Muscle of leg (tissue), 11 donors: Measurements from ENCODE around the gene SFT2D3. TPM values are rescaled to one million over a fixed set of nuclear protein-coding genes. Genes with fewer than 3 reads are reported as not detected.
"Not testable (repeated sequence)": the region's sequence is repeated elsewhere in the genome, so short reads cannot be mapped to it uniquely, and the experiment has no call there.

Experiments used
- DNase-seq: peaks from one replicate; pipeline ENCODE4 v3.0.0; 2013
- H3K27ac ChIP-seq: one replicate; pipeline ENCODE4 v1.5.1; 2013; ENCODE audit warnings: mild to moderate bottlenecking, low read length, control low read depth
- H3K27me3 ChIP-seq: one replicate; pipeline ENCODE4 v1.6.1; 2013; ENCODE audit warnings: low read length; ENCODE audit not compliant: control insufficient read depth, insufficient read depth
- H3K36me3 ChIP-seq: one replicate; pipeline ENCODE4 v1.6.1; 2013; ENCODE audit warnings: low read length; ENCODE audit not compliant: control insufficient read depth, insufficient read depth
- H3K4me1 ChIP-seq: one replicate; pipeline ENCODE4 v1.6.1; 2013; ENCODE audit warnings: low read length; ENCODE audit not compliant: control insufficient read depth, insufficient read depth
- H3K4me3 ChIP-seq: one replicate; pipeline ENCODE4 v1.5.1; 2013; ENCODE audit warnings: low read length, control low read depth
- H3K9me3 ChIP-seq: replicated peaks from 2 replicates; pipeline ENCODE4 v1.6.1; 2013; ENCODE audit warnings: low read depth, low read length; ENCODE audit not compliant: control insufficient read depth
- WGBS: methylation state at CpG from one replicate; pipeline ENCODE4 v1.1.5; 2013; ENCODE audit warnings: missing lambda C conversion rate; ENCODE audit not compliant: insufficient coverage; 5-methylcytosine and 5-hydroxymethylcytosine counted together
- polyA plus RNA-seq, 8 donors: library from polyadenylated mRNA; unstranded; fragments of 120-200 nt; gene quantifications; one replicate each; pipeline versions ENCODE4 v1.2.1 to v1.2.3, GENCODE V29; 2013; ENCODE audit warnings: inconsistent platforms in 1 of 8, low replicate concordance in 1 of 8; ENCODE audit not compliant: insufficient read length in 8 of 8, insufficient read depth in 1 of 8
- total RNA-seq: library from RNA; stranded (reverse); fragments of 120-200 nt; gene quantifications from one replicate; pipeline ENCODE4 v1.2.4, GENCODE V29; 2013

SFT2D3 gene
- total and polyA plus RNA-seq, 9 donors: 0.57 to 6.4 (median 0.61) TPM; not detected in 6

DNA sequence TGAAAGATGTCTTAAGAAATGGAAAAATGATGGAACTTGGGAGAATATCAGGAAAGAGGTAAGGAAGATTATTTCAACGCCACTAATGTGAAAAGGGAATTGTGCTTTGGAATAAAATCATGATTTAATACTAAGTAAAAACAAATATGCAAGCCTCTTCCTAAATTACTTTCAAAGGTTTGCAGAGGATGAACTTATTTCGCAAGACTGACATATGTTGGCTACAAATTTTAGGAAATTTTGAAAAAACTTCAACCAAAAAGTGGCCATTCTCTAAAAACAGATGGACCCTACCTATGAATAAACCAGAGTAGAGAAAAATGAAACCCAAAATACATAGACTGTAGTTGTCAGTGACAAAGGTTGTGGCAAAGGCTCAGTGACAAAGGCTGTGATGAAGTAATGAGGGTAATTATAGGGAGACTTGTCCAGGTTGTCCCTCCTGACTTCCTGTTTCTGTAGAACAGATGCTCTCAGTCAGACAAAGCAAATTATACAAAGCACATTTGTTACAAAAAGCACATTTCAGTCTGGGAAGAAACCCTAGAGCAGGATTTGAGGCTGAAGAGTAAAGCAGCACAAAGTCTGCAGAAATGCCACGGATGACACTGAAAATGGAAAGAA, 39.5 kb downstream of the SFT2D3 start:
- WGBS: no CpG with 5 or more reads among the region's 3 CpGs
- Histone ChIP-seq H3K9me3 (no peaks in the 10 kb centered on the region), H3K27me3 (no peaks in the 10 kb centered on the region), H3K4me3 (no peak overlapping the region), H3K4me1 (no peaks in the 10 kb centered on the region), H3K36me3 (peaks cover 7% of the 10 kb centered on the region), H3K27ac (no peak overlapping the region)
- peak; percentile 53 for DNase-seq

DNA sequence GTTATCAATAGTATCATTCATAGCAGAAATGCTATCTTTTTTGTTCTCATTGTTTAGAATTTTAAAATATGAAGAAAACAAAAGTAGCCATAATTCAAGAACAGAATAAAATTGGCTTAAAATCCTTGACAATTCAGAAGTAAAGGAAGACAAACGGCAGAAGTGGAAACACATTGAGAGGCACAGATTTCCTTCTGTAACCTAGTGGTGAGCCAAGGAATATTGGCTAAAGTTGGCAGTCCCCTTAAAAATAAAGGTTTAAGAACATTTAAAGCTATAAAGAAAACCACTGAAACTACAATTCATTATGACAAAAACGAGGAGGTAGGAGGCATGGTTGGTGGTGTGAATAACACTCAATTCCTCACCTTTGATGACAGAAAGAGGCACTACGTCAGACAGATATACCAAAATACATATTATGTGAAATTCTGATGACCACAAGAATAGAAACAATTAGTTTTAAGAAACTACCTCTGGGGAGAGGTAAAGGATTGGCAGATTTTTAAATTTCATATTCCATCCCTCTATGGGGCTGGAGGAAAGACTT, 42.3 kb downstream of the SFT2D3 start:
- H3K27me3 ChIP-seq: no peaks in the 10 kb centered on the region
- WGBS: no CpG with 5 or more reads among the region's 3 CpGs

DNA sequence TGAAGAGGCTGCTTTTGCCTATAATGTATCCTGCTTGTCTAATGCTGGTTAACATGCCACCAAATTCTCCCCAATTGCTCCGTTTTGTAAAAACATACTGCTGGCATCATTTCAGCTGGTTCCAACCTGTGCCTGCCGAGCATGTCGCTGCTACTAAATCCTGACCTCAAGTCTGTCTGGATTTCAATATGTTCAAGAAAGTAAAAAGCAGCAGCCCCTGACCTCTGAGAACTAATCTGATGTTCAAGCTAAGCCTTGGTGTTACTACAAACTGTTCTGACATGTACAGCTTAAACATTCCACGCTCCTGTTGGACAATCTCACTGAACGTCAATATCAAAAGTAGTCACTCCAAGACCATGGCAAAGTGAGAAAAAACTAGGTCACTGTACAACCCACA, 46.3 kb downstream of the SFT2D3 start:
- H3K27me3 ChIP-seq: no peaks in the 10 kb centered on the region
- H3K4me3 ChIP-seq: no peak overlapping the region
- no peaks in the 10 kb centered on the region for H3K4me1 ChIP-seq
- no peaks in the 10 kb centered on the region for H3K9me3 ChIP-seq
- no peak for DNase-seq
- H3K36me3 ChIP-seq: peaks cover 21% of the 10 kb centered on the region
- WGBS: 92% methylated on average over 5 of the region's 5 CpGs
- no peak overlapping the region for H3K27ac ChIP-seq

More for the DNA sequence above, 42.3 kb downstream of the SFT2D3 start:
- Histone ChIP-seq H3K36me3 (peaks cover 14% of the 10 kb centered on the region), H3K27ac (no peak overlapping the region), H3K4me3 (no peak overlapping the region), H3K4me1 (no peaks in the 10 kb centered on the region), H3K9me3 (no peaks in the 10 kb centered on the region)
- peak; percentile 25 for DNase-seq

DNA sequence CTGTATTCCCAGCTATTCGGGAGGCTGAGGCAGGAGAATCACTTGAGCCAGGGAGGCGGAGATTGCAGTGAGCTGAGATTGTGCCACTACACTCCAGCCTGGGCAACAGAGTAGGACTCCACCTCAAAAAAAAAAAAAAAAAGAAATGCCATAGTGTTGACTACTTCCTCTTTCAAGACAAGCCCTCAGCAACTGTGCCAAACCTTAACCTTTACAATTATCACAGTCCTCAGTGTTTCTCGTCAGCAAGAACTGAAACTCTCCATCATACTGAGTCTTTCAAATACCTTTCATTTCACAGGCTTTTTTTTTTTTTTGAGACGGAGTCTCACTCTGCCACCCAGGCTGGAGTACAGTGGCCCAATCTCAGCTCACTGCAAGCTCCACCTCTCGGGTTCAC, 48.2 kb downstream of the SFT2D3 start:
- H3K4me1 ChIP-seq, H3K4me3 ChIP-seq, H3K9me3 ChIP-seq, H3K27me3 ChIP-seq, H3K27ac ChIP-seq: not testable (repeated sequence)
- H3K36me3 ChIP-seq: peaks cover 21% of the 10 kb centered on the region
- peak; percentile 7 for DNase-seq
- WGBS: 90% methylated on average over 1 of the region's 5 CpGs

DNA sequence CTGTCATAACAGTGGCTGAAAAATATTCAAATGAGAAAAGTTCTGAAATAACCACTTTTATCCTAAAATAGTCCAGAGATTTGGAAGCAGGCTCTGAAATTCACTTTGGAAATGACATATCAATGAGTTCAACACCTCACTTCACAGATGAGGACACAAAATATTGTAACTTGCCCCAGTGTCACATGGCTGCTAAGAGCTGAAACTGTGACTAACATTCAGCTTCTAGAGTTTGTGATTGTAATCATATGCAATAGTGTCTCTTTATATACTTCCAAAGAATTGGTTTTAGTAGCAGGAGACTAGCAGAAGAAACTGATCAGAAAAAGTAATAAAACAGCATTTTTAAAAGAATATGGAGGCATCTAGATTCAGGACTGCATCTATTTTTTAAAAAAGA, 52.1 kb downstream of the SFT2D3 start:
- H3K27me3 ChIP-seq: no peaks in the 10 kb centered on the region
- no peak overlapping the region for H3K27ac ChIP-seq
- H3K4me3 ChIP-seq: no peak overlapping the region
- DNase-seq: no peak
- peaks cover 14% of the 10 kb centered on the region for H3K36me3 ChIP-seq
- H3K4me1 ChIP-seq: no peaks in the 10 kb centered on the region
- no peaks in the 10 kb centered on the region for H3K9me3 ChIP-seq

DNA sequence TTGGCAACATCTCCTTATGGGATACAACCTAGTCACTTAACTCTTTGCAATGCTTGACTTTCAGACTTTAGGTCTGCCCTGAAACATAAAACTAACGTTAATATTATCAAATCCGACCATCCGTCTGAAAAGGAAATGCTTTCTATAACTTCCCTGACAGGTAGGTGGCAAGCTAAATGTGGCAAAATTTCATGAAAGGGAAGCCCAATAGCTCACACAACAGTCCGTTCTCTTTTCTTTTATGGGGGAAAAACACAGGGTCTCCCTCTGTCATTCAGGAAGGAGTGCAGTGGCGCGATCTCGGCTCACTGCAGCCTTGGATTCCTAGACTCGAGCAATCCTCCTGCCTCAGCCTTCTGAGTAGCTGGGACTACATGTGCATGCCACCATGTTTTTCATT, 52.9 kb downstream of the SFT2D3 start:
- Histone ChIP-seq H3K36me3 (peaks cover 6% of the 10 kb centered on the region), H3K4me3 (no peak overlapping the region), H3K9me3 (no peaks in the 10 kb centered on the region), H3K4me1 (no peaks in the 10 kb centered on the region), H3K27ac (no peak overlapping the region), H3K27me3 (no peaks in the 10 kb centered on the region)
- DNase-seq: no peak
- 78% methylated on average over 1 of the region's 8 CpGs for WGBS

Other genes starting within 250 kb of the SFT2D3 start
- 43.0 TPM for gene IWS1, start 175.0 kb upstream of the SFT2D3 start, total RNA-seq
- gene IWS1, start 175.0 kb upstream of the SFT2D3 start, polyA plus RNA-seq: 10 to 100 TPM; 43.9 to 58.5 (median 49.1) TPM
- 0.31 TPM for gene MYO7B, start 165.8 kb upstream of the SFT2D3 start, total RNA-seq
- gene MYO7B, start 165.8 kb upstream of the SFT2D3 start, polyA plus RNA-seq: 10 to 100 TPM in 1 of 8 donors, 1 to 10 TPM in 3, under 1 TPM in 4; 0.31 to 15.1 (median 1.0) TPM
- gene GPR17, start 55.3 kb upstream of the SFT2D3 start, total RNA-seq: 0.53 TPM
- gene GPR17, start 55.3 kb upstream of the SFT2D3 start, polyA plus RNA-seq: 10 to 100 TPM in 1 of 8 donors, 1 to 10 TPM in 7; 2.8 to 11.2 (median 4.4) TPM
- 7.7 TPM for gene LIMS2, start 26.0 kb upstream of the SFT2D3 start, total RNA-seq
- 10 to 100 TPM; 24.2 to 51.9 (median 35.2) TPM for gene LIMS2, start 26.0 kb upstream of the SFT2D3 start, polyA plus RNA-seq
- 36.4 TPM for gene WDR33, start 109.7 kb downstream of the SFT2D3 start, total RNA-seq
- gene WDR33, start 109.7 kb downstream of the SFT2D3 start, polyA plus RNA-seq: 10 to 100 TPM; 25.6 to 30.4 (median 28.7) TPM
- gene POLR2D, start 156.7 kb downstream of the SFT2D3 start, total RNA-seq: 26.9 TPM
- gene POLR2D, start 156.7 kb downstream of the SFT2D3 start, polyA plus RNA-seq: 10 to 100 TPM; 37.3 to 51.7 (median 44.8) TPM
- gene AMMECR1L, start 184.5 kb downstream of the SFT2D3 start, total RNA-seq: 9.4 TPM
- gene AMMECR1L, start 184.5 kb downstream of the SFT2D3 start, polyA plus RNA-seq: 10 to 100 TPM; 12.4 to 21.2 (median 14.7) TPM